Measurements from ENCODE around the gene MEIOB. TPM values are rescaled to one million over a fixed set of nuclear protein-coding genes. Genes with fewer than 3 reads are reported as not detected.

The MEIOB gene
- total RNA-seq, 1 donor from 2014 or later = not detected

- intact Hi-C loops (cut with micrococcal nuclease) = no loop called here
- ATAC-seq (ENCODE audit: low read depth) (no peak), DNase-seq (no peak)
- H3K27me3 Mint-ChIP-seq = no peaks in the 10 kb centered on the region
- ChIA-PET POLR2A (interaction anchor here (0.5 to 0.6 kb wide), 2 partner anchors 54 to 533 kb away, joined by 3 read pairs; partner anchors contain the start of gene NME3), CTCF (interaction anchor here (1.6 kb wide), 1 partner anchor 42 kb away, joined by 3 read pairs; the partner anchor contains the start of gene NUBP2)
- TF ChIP-seq, protein P1, sequence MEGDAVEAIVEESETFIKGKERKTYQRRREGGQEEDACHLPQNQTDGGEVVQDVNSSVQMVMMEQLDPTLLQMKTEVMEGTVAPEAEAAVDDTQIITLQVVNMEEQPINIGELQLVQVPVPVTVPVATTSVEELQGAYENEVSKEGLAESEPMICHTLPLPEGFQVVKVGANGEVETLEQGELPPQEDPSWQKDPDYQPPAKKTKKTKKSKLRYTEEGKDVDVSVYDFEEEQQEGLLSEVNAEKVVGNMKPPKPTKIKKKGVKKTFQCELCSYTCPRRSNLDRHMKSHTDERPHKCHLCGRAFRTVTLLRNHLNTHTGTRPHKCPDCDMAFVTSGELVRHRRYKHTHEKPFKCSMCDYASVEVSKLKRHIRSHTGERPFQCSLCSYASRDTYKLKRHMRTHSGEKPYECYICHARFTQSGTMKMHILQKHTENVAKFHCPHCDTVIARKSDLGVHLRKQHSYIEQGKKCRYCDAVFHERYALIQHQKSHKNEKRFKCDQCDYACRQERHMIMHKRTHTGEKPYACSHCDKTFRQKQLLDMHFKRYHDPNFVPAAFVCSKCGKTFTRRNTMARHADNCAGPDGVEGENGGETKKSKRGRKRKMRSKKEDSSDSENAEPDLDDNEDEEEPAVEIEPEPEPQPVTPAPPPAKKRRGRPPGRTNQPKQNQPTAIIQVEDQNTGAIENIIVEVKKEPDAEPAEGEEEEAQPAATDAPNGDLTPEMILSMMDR (IDR thresholded peaks at IDR 0.05) = no peak
- peak overlapping the region; percentile 76 for H3K4me3 Mint-ChIP-seq
- peaks cover 16% of the 10 kb centered on the region for H3K36me3 Mint-ChIP-seq (ENCODE audit: low read depth)
- peaks cover 39% of the 10 kb centered on the region for H3K4me1 Mint-ChIP-seq
- H3K27ac Mint-ChIP-seq = peak overlapping the region; percentile 65
- no peaks in the 10 kb centered on the region for H3K9me3 Mint-ChIP-seq
Measured at GRCh38 chr16:1825381-1825863, 46.5 kb downstream of the MEIOB start.

GRCh38 chr16:1823821-1824220 is 48.1 kb downstream of the MEIOB start:
- Mint-ChIP-seq H3K36me3 (ENCODE audit: low read depth) (peaks cover 21% of the 10 kb centered on the region), H3K4me3 (no peak overlapping the region), H3K9me3 (no peaks in the 10 kb centered on the region), H3K4me1 (peaks cover 31% of the 10 kb centered on the region), H3K27me3 (no peaks in the 10 kb centered on the region), H3K27ac (no peak overlapping the region)
- no peak for DNase-seq
- intact Hi-C loops (cut with micrococcal nuclease) = no loop called here
- ATAC-seq (ENCODE audit: low read depth) = no peak
- POLR2A ChIA-PET = interaction anchor here (0.6 kb wide), 1 partner anchor 19 kb away, joined by 5 read pairs; no protein-coding TSS in a partner anchor
- CTCF ChIA-PET = no interaction called here
- TF ChIP-seq, protein P1 (IDR thresholded peaks at IDR 0.05) = no peak

DNA sequence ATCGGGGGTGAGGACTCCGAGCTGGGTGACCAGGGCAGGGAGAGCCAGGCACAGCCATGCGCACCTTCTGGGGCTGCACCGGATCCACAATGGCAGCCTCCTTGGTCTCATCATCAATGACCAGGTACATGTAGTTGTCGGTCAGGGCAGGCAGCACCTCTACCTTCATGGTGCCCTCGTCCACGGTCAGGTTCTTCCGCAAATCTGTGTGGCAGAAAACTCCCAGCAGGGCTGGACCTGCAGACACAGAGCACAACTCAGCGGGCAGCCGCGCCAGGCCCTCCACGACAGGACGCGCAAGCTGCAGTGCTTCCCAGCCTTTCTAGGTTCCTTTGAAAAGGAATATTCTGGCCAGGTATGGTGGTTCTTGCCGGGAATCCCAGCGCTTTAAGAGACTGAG is 49.2 kb downstream of the MEIOB start:
- Mint-ChIP-seq H3K27ac (no peak overlapping the region), H3K4me1 (peaks cover 24% of the 10 kb centered on the region), H3K4me3 (no peak overlapping the region), H3K36me3 (ENCODE audit: low read depth) (peaks cover 21% of the 10 kb centered on the region), H3K27me3 (no peaks in the 10 kb centered on the region), H3K9me3 (no peaks in the 10 kb centered on the region)
- CTCF ChIA-PET = no interaction called here
- no peak for DNase-seq
- no peak for ATAC-seq (ENCODE audit: low read depth)
- intact Hi-C loops (cut with micrococcal nuclease) = no loop called here
- TF ChIP-seq, protein P1 (IDR thresholded peaks at IDR 0.05) = no peak
- POLR2A ChIA-PET = no interaction called here

DNA sequence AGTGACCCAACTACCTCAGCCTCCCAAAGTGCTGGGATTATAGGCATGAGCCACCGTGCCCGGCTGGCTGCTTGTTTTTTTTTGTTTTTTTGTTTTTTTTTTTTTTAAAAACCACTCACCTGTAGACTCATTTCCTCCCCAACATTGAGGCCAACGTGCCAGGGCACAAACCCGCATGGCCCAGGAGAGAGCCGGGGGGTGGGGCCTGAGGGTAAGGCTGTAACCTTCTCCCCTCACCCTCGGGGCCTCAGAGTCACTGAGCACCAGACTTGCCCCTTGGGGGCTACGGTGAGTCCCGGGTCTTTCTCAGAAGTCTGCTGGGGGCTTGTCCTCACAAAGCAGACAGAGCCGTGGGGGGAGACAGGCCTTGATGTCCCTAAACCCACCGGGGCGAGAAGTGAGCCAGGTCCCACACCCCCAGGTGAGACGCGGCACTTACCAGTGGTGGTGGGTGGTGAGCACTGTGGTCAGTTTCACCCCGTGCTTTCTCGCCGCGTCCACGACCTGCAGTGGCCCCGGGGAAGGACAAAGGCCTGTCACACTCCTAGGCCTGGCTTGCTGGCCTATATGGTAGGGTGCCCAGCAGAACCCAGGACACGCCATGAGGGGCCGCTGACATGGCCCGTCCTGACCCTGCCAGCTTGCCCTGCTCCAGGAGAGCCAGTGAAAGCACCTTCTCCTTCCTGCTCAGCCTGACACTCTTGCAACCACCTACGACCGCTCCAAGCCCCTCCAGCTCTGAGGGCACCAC is 49.9 kb downstream of the MEIOB start:
- POLR2A ChIA-PET = no interaction called here
- DNase-seq (no peak), ATAC-seq (ENCODE audit: low read depth) (no peak)
- TF ChIP-seq, protein P1 (IDR thresholded peaks at IDR 0.05) = no peak
- CTCF ChIA-PET = no interaction called here
- Mint-ChIP-seq H3K4me3 (no peak overlapping the region), H3K9me3 (no peaks in the 10 kb centered on the region), H3K4me1 (peaks cover 16% of the 10 kb centered on the region), H3K36me3 (ENCODE audit: low read depth) (peaks cover 20% of the 10 kb centered on the region), H3K27me3 (no peaks in the 10 kb centered on the region), H3K27ac (no peak overlapping the region)
- intact Hi-C loops (cut with micrococcal nuclease) = no loop called here

DNA sequence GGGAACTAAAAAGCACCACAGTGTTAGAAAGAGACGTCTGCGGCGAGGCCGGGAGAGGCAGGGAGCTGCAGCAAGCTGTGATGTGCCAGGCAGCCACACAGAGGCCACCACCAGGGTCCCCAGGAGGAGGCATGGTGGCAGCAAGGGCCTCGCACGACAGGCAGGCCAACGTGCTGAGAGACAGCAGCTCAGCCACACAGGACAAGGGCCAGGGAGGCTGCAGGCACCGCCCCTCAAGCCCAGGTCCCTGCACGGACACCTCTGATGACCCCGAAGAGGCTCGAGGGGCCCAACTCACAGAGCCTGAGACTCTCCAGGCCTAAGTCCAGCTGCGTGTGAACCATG is 51.0 kb downstream of the MEIOB start:
- Mint-ChIP-seq H3K27me3 (no peaks in the 10 kb centered on the region), H3K36me3 (ENCODE audit: low read depth) (peaks cover 26% of the 10 kb centered on the region), H3K4me1 (peaks cover 15% of the 10 kb centered on the region), H3K4me3 (no peak overlapping the region), H3K27ac (no peak overlapping the region), H3K9me3 (no peaks in the 10 kb centered on the region)
- intact Hi-C loops (cut with micrococcal nuclease) = no loop called here
- POLR2A ChIA-PET = interaction anchor here (0.6 kb wide), 1 partner anchor 90 kb away, joined by 12 read pairs; no protein-coding TSS in a partner anchor
- TF ChIP-seq, protein P1 (IDR thresholded peaks at IDR 0.05) = no peak
- DNase-seq (no peak), ATAC-seq (ENCODE audit: low read depth) (no peak)
- CTCF ChIA-PET = no interaction called here

All from activated B cell treated with CpG ODN at 0.5 μM for 24 hours (primary cell).